ENCODE results near the gene PTPRM. TPM values are rescaled to one million over a fixed set of nuclear protein-coding genes. Genes with fewer than 3 reads are reported as not detected.

The PTPRM gene
- total RNA-seq, 1 donor from 2014 or later, result 1.00 TPM

DNA sequence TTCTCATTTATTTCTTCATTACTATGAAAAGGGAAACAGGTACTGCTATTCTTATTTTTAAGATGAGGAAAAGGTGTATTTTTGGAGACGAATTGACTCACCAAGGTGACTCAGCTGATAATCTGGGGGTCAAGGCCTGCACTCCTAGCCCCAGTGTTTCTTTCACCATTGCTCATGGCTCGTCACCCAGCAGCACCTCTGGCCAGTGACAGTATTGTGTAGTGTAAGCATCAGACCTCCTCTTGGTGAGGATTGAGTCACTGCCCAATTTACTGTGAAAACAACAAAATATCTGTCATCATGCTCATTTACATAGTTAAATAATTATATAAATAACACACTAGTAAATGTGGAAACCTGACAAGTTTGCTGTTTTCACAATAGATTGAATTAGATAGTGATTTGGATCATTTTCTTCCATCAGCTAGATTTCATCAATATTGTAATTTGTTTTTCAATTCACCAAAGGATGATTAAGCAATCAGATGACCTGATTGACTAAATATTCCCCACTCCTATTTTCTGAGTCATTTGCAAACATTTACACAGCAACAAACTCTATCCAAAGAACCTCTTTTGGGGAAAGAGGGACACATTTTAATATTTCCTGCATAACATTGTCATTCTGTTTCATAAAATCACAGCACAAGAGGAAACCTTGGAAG is 549.4 kb downstream of the PTPRM start:
- no peak overlapping the region for H3K27ac Mint-ChIP-seq
- no peak overlapping the region for H3K4me3 Mint-ChIP-seq
- ChIA-PET CTCF (no interaction called here), POLR2A (no interaction called here)
- no peak for TF ChIP-seq CTCF (IDR thresholded peaks at IDR 0.05)
- no peaks in the 10 kb centered on the region for H3K4me1 Mint-ChIP-seq
- no peaks in the 10 kb centered on the region for H3K27me3 Mint-ChIP-seq
- intact Hi-C loops (cut with micrococcal nuclease), result no loop called here
- DNase-seq (no peak), ATAC-seq (ENCODE audit: low read depth) (no peak)
- no peaks in the 10 kb centered on the region for H3K36me3 Mint-ChIP-seq (ENCODE audit: low read depth)
- H3K9me3 Mint-ChIP-seq, result no peaks in the 10 kb centered on the region

DNA sequence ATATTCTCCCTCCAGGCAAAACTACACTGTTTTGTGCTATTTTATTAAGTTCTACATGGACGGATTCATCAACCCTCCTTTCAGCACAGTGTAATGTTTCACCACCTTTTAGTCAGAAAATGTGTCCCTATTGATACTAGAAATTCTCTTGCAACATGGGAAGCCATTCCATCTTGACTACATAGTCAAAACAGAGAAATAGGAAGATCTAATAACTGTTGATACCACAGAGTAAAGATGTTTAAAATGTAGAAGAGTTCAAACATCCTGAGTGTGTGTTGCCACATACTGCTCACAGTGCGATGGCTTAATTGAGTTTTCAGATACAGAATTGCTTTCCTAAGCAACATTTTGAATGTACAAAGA is 549.9 kb downstream of the PTPRM start:
- Mint-ChIP-seq H3K4me3 (no peak overlapping the region), H3K27ac (no peak overlapping the region), H3K4me1 (no peaks in the 10 kb centered on the region), H3K9me3 (no peaks in the 10 kb centered on the region), H3K36me3 (ENCODE audit: low read depth) (no peaks in the 10 kb centered on the region), H3K27me3 (no peaks in the 10 kb centered on the region)
- ChIA-PET CTCF (no interaction called here), POLR2A (no interaction called here)
- no peak for TF ChIP-seq CTCF (IDR thresholded peaks at IDR 0.05)
- ATAC-seq (ENCODE audit: low read depth) (no peak), DNase-seq (no peak)
- intact Hi-C loops (cut with micrococcal nuclease), result no loop called here

DNA sequence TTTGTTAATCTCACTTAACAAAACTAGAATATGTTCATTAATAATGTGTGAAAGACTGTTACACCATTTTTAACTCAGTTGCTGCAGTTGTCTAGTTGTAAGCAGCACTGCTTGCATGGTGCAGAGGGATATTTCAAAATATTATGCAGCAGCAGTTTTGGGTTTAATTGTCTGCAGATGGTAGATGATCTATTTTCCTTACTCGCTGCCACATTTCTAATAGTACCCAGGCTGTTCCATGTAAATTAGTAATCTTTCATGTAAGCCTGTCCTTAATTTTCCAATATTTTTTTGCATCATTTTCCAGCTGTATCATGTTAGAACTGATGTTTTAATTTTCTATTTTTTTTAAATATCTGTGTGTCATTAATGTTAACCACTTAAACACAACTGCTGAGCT is 554.0 kb downstream of the PTPRM start:
- Mint-ChIP-seq H3K27ac (no peak overlapping the region), H3K36me3 (ENCODE audit: low read depth) (no peaks in the 10 kb centered on the region), H3K4me3 (no peak overlapping the region), H3K4me1 (no peaks in the 10 kb centered on the region), H3K9me3 (no peaks in the 10 kb centered on the region), H3K27me3 (no peaks in the 10 kb centered on the region)
- no peak for ATAC-seq (ENCODE audit: low read depth)
- no peak for DNase-seq
- POLR2A ChIA-PET, result no interaction called here
- TF ChIP-seq CTCF (IDR thresholded peaks at IDR 0.05), result no peak
- CTCF ChIA-PET, result no interaction called here
- intact Hi-C loops (cut with micrococcal nuclease), result no loop called here

GRCh38 chr18:8121942-8122480 is 554.9 kb downstream of the PTPRM start:
- CTCF ChIA-PET, result no interaction called here
- no peak for DNase-seq
- Mint-ChIP-seq H3K9me3 (no peaks in the 10 kb centered on the region), H3K4me3 (no peak overlapping the region), H3K4me1 (no peaks in the 10 kb centered on the region), H3K27me3 (no peaks in the 10 kb centered on the region), H3K36me3 (ENCODE audit: low read depth) (no peaks in the 10 kb centered on the region), H3K27ac (no peak overlapping the region)
- intact Hi-C loops (cut with micrococcal nuclease), result no loop called here
- TF ChIP-seq CTCF (IDR thresholded peaks at IDR 0.05), result no peak
- POLR2A ChIA-PET, result no interaction called here
- no peak for ATAC-seq (ENCODE audit: low read depth)

GRCh38 chr18:8124232-8125146 is 557.4 kb downstream of the PTPRM start:
- TF ChIP-seq CTCF (IDR thresholded peaks at IDR 0.05), result no peak
- no peak for ATAC-seq (ENCODE audit: low read depth)
- no peaks in the 10 kb centered on the region for H3K27me3 Mint-ChIP-seq
- DNase-seq, result no peak
- no peaks in the 10 kb centered on the region for H3K9me3 Mint-ChIP-seq
- no peaks in the 10 kb centered on the region for H3K4me1 Mint-ChIP-seq
- H3K27ac Mint-ChIP-seq, result no peak overlapping the region
- intact Hi-C loops (cut with micrococcal nuclease), result no loop called here
- H3K4me3 Mint-ChIP-seq, result no peak overlapping the region
- ChIA-PET POLR2A (no interaction called here), CTCF (no interaction called here)
- H3K36me3 Mint-ChIP-seq (ENCODE audit: low read depth), result no peaks in the 10 kb centered on the region

Data from activated B cell treated with CpG ODN at 0.5 μM for 24 hours (primary cell).